ENCODE measurements around the gene KLHL28. TPM values are rescaled to one million over a fixed set of nuclear protein-coding genes. Genes with fewer than 3 reads are reported as not detected.

The KLHL28 gene
- total RNA-seq, 1 donor from 2014 or later = 12.8 TPM

DNA sequence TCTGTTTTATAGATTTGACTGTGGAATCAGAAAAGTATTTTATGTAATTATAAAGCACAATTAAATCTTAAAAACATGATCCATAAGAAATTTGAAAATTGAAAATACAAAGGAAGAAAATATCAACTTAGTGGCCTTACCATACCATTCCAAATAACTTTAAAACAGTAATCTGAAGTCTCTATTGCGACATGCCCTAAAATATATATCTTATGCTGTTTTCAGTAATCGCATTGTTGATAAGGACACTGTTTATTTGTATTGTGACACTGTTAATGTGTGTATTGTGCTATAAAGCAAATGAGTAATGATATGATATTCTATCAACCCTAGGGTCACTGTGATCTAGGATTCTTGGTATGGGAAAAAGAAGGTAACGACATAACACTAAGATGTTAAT, 7.0 kb downstream of the KLHL28 start:
- H3K27me3 ChIP-seq = no peaks in the 10 kb centered on the region
- H3K4me3 ChIP-seq = no peak overlapping the region
- H3K9me3 ChIP-seq = no peaks in the 10 kb centered on the region
- TF ChIP-seq POLR2AphosphoS5 (IDR thresholded peaks at IDR 0.05; ENCODE audit: insufficient read depth in 1 of 2, low read depth in 1 of 2) (no peak), POLR2A (IDR thresholded peaks at IDR 0.05) (no peak)
- TF ChIP-seq, protein P1, sequence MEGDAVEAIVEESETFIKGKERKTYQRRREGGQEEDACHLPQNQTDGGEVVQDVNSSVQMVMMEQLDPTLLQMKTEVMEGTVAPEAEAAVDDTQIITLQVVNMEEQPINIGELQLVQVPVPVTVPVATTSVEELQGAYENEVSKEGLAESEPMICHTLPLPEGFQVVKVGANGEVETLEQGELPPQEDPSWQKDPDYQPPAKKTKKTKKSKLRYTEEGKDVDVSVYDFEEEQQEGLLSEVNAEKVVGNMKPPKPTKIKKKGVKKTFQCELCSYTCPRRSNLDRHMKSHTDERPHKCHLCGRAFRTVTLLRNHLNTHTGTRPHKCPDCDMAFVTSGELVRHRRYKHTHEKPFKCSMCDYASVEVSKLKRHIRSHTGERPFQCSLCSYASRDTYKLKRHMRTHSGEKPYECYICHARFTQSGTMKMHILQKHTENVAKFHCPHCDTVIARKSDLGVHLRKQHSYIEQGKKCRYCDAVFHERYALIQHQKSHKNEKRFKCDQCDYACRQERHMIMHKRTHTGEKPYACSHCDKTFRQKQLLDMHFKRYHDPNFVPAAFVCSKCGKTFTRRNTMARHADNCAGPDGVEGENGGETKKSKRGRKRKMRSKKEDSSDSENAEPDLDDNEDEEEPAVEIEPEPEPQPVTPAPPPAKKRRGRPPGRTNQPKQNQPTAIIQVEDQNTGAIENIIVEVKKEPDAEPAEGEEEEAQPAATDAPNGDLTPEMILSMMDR (IDR thresholded peaks at IDR 0.05) = no peak
- no peaks in the 10 kb centered on the region for H3K36me3 ChIP-seq
- no peak overlapping the region for H3K27ac ChIP-seq
- peaks cover 20% of the 10 kb centered on the region for H3K4me1 ChIP-seq
- no peak for DNase-seq (ENCODE audit: extremely low spot score in 2 of 2)
- intact Hi-C loops (cut with DNase I) = no loop called here

DNA sequence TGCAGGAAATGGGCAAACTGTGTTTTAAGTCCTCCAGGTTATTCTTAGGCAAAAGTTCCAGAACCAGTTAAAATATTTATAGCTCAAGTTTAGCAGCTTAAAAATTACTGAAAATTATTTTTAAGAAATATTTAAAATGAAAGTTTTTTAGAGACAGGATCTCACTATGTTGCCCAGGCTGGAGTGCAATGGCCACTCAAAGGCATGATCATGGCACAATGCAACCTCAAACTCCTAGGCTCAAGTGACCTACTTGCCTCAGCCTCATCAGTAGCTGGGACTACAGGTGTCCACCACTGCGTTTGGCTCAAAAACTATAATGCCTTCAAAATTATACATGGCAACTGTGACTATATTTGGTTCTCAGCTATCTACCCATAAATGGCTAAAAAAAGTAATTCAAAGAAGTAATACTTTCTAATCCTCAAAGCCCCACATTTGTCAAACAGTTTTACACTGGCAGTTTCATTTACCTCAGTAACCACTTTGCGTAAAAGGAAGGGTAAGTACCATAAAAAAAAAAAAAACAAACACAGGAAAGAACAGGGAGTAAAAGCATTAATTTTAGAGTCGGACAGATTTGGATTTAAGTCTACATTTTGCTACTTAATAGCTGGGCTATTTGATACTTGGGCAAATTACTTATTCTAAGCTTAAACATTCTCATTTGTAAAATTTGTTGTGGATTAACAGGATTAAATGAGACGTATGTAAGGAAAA, 9.2 kb downstream of the KLHL28 start:
- Histone ChIP-seq H3K9me3 (no peaks in the 10 kb centered on the region), H3K27me3 (no peaks in the 10 kb centered on the region), H3K4me3 (no peak overlapping the region), H3K4me1 (peaks cover 11% of the 10 kb centered on the region), H3K36me3 (no peaks in the 10 kb centered on the region), H3K27ac (no peak overlapping the region)
- intact Hi-C loops (cut with DNase I) = no loop called here
- TF ChIP-seq POLR2A (IDR thresholded peaks at IDR 0.05) (no peak), POLR2AphosphoS5 (IDR thresholded peaks at IDR 0.05; ENCODE audit: insufficient read depth in 1 of 2, low read depth in 1 of 2) (no peak)
- TF ChIP-seq, protein P1 (IDR thresholded peaks at IDR 0.05) = no peak
- no peak for DNase-seq (ENCODE audit: extremely low spot score in 2 of 2)

DNA sequence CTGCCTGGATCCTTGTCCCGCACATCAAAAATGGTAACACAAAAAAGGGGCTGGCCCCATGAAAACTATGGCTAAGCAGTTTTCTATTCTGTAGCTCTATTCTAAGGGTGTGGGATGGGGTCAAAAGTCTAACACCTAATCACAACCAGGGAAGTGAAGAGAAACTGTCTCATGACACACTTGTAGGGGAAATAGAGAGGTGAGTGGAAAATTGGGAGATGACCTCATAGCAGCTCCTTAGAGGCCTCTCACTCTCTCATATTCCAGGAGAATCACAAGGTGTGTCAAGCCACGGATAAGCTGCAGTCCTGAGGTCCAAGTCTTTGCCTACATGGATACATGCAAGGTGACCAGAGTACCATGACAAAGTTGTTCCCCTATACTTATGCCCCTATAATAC, 10.7 kb downstream of the KLHL28 start:
- Histone ChIP-seq H3K4me3 (no peak overlapping the region), H3K36me3 (no peaks in the 10 kb centered on the region), H3K27me3 (no peaks in the 10 kb centered on the region), H3K4me1 (peaks cover 11% of the 10 kb centered on the region), H3K27ac (no peak overlapping the region), H3K9me3 (no peaks in the 10 kb centered on the region)
- DNase-seq (ENCODE audit: extremely low spot score in 2 of 2) = no peak
- intact Hi-C loops (cut with DNase I) = no loop called here
- no peak for TF ChIP-seq POLR2AphosphoS5 (IDR thresholded peaks at IDR 0.05; ENCODE audit: insufficient read depth in 1 of 2, low read depth in 1 of 2)
- TF ChIP-seq, protein P1 (IDR thresholded peaks at IDR 0.05) = no peak
- TF ChIP-seq POLR2A (IDR thresholded peaks at IDR 0.05) = no peak

DNA sequence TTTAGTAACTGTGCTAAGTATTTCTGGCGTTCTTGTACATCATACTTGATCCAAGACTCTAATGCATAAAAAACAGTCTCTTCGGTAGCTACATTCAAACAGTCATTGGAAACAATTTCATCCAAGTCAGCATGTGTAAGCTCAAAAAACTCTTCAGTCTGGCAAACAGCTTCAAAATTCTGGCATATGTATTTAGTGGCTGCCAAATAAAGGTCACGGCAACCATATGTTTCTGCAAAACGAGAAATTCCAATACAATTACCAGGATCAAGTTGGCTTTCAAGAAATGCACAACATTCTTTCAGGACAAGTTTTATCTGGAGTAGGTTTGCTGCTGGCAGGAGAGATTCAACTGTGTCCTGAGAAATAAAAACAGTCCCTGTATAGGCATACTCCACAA, 16.5 kb downstream of the KLHL28 start:
- intact Hi-C loops (cut with DNase I) = no loop called here
- Histone ChIP-seq H3K36me3 (peaks cover 0 to 23% of the 10 kb centered on the region in 2 donors), H3K27me3 (no peaks in the 10 kb centered on the region), H3K4me3 (no peak overlapping the region), H3K9me3 (no peaks in the 10 kb centered on the region), H3K27ac (no peak overlapping the region), H3K4me1 (peaks cover 5% of the 10 kb centered on the region)
- no peak for DNase-seq (ENCODE audit: extremely low spot score in 2 of 2)
- TF ChIP-seq POLR2AphosphoS5 (IDR thresholded peaks at IDR 0.05; ENCODE audit: insufficient read depth in 1 of 2, low read depth in 1 of 2) (no peak), POLR2A (IDR thresholded peaks at IDR 0.05) (no peak)
- TF ChIP-seq, protein P1 (IDR thresholded peaks at IDR 0.05) = no peak

DNA sequence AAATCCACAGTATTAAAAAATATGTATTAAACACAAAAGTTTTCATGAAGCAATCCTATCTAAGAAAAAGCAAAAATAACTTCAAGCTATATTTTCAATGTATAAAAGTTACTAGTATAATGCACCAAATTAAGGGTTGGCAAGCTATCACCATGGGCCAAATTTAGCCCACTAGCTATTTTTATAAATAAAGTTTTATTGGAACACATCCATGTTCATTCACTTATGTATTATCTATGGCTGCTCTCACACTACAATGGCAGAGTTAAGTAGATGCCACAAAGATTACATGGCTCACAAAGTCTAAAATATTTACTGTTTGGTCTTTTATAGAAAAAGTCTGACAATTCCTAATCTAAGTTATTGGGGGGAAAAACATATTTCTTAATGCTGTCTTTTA, 17.6 kb downstream of the KLHL28 start:
- H3K9me3 ChIP-seq = no peaks in the 10 kb centered on the region
- intact Hi-C loops (cut with DNase I) = no loop called here
- peaks cover 0 to 23% of the 10 kb centered on the region in 2 donors for H3K36me3 ChIP-seq
- no peak for DNase-seq (ENCODE audit: extremely low spot score in 2 of 2)
- TF ChIP-seq POLR2A (IDR thresholded peaks at IDR 0.05) (no peak), POLR2AphosphoS5 (IDR thresholded peaks at IDR 0.05; ENCODE audit: insufficient read depth in 1 of 2, low read depth in 1 of 2) (no peak)
- TF ChIP-seq, protein P1 (IDR thresholded peaks at IDR 0.05) = no peak
- no peaks in the 10 kb centered on the region for H3K27me3 ChIP-seq
- H3K27ac ChIP-seq = no peak overlapping the region
- peaks cover 5% of the 10 kb centered on the region for H3K4me1 ChIP-seq
- no peak overlapping the region for H3K4me3 ChIP-seq
